RWPE2 (cell line): ENCODE data around the gene ZNF385C.

ENCODE experiments used
- ATAC-seq: fragments of 200-7000 bp; cut with Tn5 transposase; 3 replicates; pipeline ENCODE4 v1.9.1; 2021; ENCODE audit warnings: low read depth
- DNase-seq: peaks from one replicate; pipeline ENCODE4 v3.0.0-alpha.2; 2020; ENCODE audit warnings: low spot score
- H3K27ac ChIP-seq: fragments of 450-650 bp; 2 replicates; pipeline ENCODE4 v1.5.1; 2017; ENCODE audit warnings: mild to moderate bottlenecking; ENCODE audit not compliant: poor library complexity, severe bottlenecking
- H3K27me3 ChIP-seq: fragments of 250-450 bp; sonication (Bioruptor Pico); 2 replicates; pipeline ENCODE4 v1.5.1; 2021; ENCODE audit warnings: mild to moderate bottlenecking, moderate library complexity; ENCODE audit not compliant: insufficient read depth, poor library complexity, severe bottlenecking
- H3K36me3 ChIP-seq: fragments of 250-450 bp; sonication (Bioruptor Pico); 2 replicates; pipeline ENCODE4 v1.5.1; 2020; ENCODE audit warnings: low read depth, mild to moderate bottlenecking, moderate library complexity
- H3K4me1 ChIP-seq: fragments of 250-450 bp; sonication (Bioruptor Pico); 2 replicates; pipeline ENCODE4 v1.5.1; 2021; ENCODE audit warnings: mild to moderate bottlenecking, moderate library complexity; ENCODE audit not compliant: insufficient read depth, poor library complexity, severe bottlenecking
- H3K4me3 ChIP-seq: fragments of 250-450 bp; sonication (Bioruptor Pico); 2 replicates; pipeline ENCODE4 v1.5.1; 2021; ENCODE audit warnings: mild to moderate bottlenecking, moderate library complexity; ENCODE audit not compliant: severe bottlenecking
- H3K9me3 ChIP-seq: fragments of 250-450 bp; sonication (Bioruptor Pico); 2 replicates; pipeline ENCODE4 v1.5.1; 2021; ENCODE audit warnings: mild to moderate bottlenecking, moderate library complexity; ENCODE audit not compliant: severe bottlenecking
- CTCF ChIP-seq: fragments of 450-650 bp; IDR thresholded peaks from one replicate; pipeline ENCODE4 v1.5.1; 2017; ENCODE audit warnings: mild to moderate bottlenecking, moderate library complexity; ENCODE audit not compliant: poor library complexity, severe bottlenecking

ZNF385C gene

DNA sequence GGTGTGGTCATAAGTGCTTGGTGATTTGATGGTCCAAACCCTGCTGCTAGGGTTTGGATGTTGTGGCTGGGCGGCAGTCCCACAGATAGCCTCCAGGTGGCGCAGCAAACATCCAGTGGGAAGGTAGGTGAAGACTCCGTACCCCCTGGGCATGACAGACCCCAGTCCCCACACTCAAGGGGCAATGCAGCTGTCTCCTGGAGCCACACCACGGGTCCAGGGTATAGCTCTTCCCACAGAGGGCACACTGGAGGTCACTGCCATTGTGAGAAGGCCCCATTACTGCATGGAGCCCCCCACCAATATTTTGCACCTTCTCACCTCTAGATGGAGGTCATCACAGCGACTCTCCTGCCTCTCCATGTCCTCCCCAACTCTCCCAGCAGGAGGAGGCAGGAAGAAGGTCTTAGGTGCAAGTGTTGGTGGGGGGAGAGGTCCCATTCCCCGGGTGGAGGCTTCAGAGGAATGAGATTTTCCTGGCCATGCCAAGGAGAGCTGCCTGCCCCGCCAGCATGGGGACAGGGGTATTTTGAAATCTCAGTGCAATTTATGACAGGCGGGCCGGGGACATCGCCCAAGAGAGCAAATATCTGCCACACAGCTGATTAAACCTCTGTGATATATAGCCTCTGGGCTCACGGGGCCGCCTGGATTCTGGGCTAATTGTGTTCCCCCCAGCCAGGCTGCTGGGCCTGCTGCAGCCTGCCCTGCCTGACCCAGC, 30.7 kb downstream of the ZNF385C start:
- H3K27me3 ChIP-seq, result peaks cover 8% of the 10 kb centered on the region
- TF ChIP-seq CTCF, result peak; percentile 83
- DNase-seq, result no peak
- H3K4me1 ChIP-seq, result no peaks in the 10 kb centered on the region
- ATAC-seq, result peak; percentile 53
- H3K9me3 ChIP-seq, result no peaks in the 10 kb centered on the region
- H3K27ac ChIP-seq, result no peak overlapping the region
- no peak overlapping the region for H3K4me3 ChIP-seq
- no peaks in the 10 kb centered on the region for H3K36me3 ChIP-seq

- H3K4me1 ChIP-seq, result no peaks in the 10 kb centered on the region
Observed at GRCh38 chr17:42065201-42065600, 33.1 kb downstream of the ZNF385C start.

GRCh38 chr17:42062681-42063080, 35.6 kb downstream of the ZNF385C start:
- Histone ChIP-seq H3K27me3 (no peaks in the 10 kb centered on the region), H3K4me1 (no peaks in the 10 kb centered on the region), H3K27ac (no peak overlapping the region), H3K4me3 (no peak overlapping the region), H3K9me3 (no peaks in the 10 kb centered on the region), H3K36me3 (no peaks in the 10 kb centered on the region)
- ATAC-seq (no peak), DNase-seq (no peak)
- TF ChIP-seq CTCF, result no peak

More at GRCh38 chr17:42065201-42065600, 33.1 kb downstream of the ZNF385C start:
- no peaks in the 10 kb centered on the region for H3K9me3 ChIP-seq
- no peaks in the 10 kb centered on the region for H3K36me3 ChIP-seq
- DNase-seq (no peak), ATAC-seq (no peak)
- TF ChIP-seq CTCF, result no peak
- H3K27ac ChIP-seq, result no peak overlapping the region
- no peak overlapping the region for H3K4me3 ChIP-seq
- no peaks in the 10 kb centered on the region for H3K27me3 ChIP-seq

DNA sequence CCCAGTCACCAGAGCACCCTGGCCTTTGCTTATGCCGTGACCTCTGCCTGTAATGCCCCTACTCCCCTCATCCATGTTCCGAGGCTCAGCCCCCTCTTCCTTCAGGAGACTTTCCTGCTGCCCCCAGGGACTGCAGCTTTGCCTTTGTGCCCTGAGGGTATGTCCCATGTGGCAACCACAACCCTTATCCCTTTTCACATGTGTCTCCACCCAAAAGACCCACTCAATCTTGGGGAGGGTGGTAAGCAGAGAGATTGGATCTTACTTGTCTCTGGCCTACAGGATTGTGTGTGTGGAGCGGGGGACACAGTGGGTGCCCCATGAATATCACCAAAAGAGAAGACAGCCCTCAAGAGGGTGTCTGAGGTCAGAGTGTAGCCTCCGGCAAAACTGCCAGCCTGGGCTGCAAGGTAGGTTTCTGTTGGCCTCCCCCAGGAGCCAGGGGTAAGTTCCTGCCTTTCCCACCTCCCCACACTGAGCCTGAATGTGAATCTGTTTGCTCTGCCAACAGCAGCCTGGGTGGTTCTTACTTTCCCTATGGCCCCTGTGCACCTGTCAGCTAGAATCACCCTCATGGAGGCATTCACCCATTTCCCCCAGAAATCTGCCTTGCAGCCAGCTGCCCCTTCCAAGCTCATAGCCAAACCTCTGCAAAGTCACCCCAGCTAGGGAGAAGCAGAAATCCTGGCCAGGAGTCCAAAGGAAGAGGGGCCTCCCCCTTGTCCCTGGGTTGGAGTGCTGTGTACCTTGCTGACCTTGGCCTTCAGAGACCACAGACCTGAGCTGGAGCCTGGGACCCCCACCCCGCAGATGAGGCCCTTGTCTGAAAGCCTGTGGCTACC, 36.4 kb downstream of the ZNF385C start:
- H3K36me3 ChIP-seq, result no peaks in the 10 kb centered on the region
- no peak overlapping the region for H3K4me3 ChIP-seq
- no peak for TF ChIP-seq CTCF
- H3K27me3 ChIP-seq, result no peaks in the 10 kb centered on the region
- H3K27ac ChIP-seq, result no peak overlapping the region
- DNase-seq (no peak), ATAC-seq (no peak)
- no peaks in the 10 kb centered on the region for H3K9me3 ChIP-seq
- H3K4me1 ChIP-seq, result no peaks in the 10 kb centered on the region

GRCh38 chr17:42060231-42060630, 38.0 kb downstream of the ZNF385C start:
- Histone ChIP-seq H3K9me3 (no peaks in the 10 kb centered on the region), H3K4me3 (no peak overlapping the region), H3K4me1 (no peaks in the 10 kb centered on the region), H3K27ac (no peak overlapping the region), H3K27me3 (no peaks in the 10 kb centered on the region), H3K36me3 (no peaks in the 10 kb centered on the region)
- no peak for TF ChIP-seq CTCF
- DNase-seq (no peak), ATAC-seq (no peak)
